SK-N-SH (cell line): ENCODE results near the gene ZNF593OS.

ENCODE experiments used
- CHD2 ChIP-seq: fragments of 150-350 bp; IDR thresholded peaks from 2 replicates; pipeline ENCODE4 v1.6.1; 2018; ENCODE audit warnings: low read length; ENCODE audit not compliant: partially characterized antibody
- EZH2phosphoT487 ChIP-seq: fragments of 200-600 bp; sonication (generic); IDR thresholded peaks from 2 replicates; pipeline ENCODE4 v1.6.1; 2017; ENCODE audit warnings: low read depth, mixed run types, mild to moderate bottlenecking, antibody characterized with exemption, moderate library complexity, borderline replicate concordance
- JUND ChIP-seq: IDR thresholded peaks from 2 replicates; pipeline ENCODE4 v1.4.0; 2012
- TEAD4 ChIP-seq: IDR thresholded peaks from 2 replicates; pipeline ENCODE4 v1.4.0; 2012; ENCODE audit warnings: mild to moderate bottlenecking, borderline replicate concordance; ENCODE audit not compliant: insufficient read depth
- TF ChIP-seq, protein P1 (sequence below): fragments of 200-600 bp; sonication (generic); IDR thresholded peaks from 2 replicates; pipeline ENCODE4 v1.6.1; 2017; ENCODE audit warnings: antibody characterized with exemption, mild to moderate bottlenecking, moderate library complexity
- TF ChIP-seq, protein P2 (sequence below): IDR thresholded peaks from 2 replicates; pipeline ENCODE4 v1.4.0; 2012; ENCODE audit warnings: low read depth, borderline replicate concordance

DNA sequence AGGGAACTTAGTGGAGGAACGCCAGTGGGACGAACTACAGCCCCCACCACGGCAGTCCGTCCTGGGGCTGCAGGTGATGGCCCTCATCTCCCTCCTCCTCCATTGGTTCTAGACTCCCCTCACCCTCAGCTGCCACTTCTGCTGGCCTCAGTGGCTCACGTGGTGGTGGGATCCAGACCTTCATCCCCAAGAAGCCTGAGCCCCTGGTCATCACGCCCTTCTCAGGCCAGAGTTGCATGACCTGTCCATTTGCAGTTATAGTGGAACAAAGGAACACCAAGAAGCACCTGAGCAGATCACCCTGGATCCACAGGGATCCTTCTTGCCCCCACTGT lies 25.7 kb downstream of the ZNF593OS start:
- TF ChIP-seq, protein P1, sequence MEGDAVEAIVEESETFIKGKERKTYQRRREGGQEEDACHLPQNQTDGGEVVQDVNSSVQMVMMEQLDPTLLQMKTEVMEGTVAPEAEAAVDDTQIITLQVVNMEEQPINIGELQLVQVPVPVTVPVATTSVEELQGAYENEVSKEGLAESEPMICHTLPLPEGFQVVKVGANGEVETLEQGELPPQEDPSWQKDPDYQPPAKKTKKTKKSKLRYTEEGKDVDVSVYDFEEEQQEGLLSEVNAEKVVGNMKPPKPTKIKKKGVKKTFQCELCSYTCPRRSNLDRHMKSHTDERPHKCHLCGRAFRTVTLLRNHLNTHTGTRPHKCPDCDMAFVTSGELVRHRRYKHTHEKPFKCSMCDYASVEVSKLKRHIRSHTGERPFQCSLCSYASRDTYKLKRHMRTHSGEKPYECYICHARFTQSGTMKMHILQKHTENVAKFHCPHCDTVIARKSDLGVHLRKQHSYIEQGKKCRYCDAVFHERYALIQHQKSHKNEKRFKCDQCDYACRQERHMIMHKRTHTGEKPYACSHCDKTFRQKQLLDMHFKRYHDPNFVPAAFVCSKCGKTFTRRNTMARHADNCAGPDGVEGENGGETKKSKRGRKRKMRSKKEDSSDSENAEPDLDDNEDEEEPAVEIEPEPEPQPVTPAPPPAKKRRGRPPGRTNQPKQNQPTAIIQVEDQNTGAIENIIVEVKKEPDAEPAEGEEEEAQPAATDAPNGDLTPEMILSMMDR = no peak
- TF ChIP-seq JUND = no peak
- no peak for TF ChIP-seq EZH2phosphoT487
- TF ChIP-seq TEAD4 = no peak
- no peak for TF ChIP-seq CHD2
- TF ChIP-seq, protein P2, sequence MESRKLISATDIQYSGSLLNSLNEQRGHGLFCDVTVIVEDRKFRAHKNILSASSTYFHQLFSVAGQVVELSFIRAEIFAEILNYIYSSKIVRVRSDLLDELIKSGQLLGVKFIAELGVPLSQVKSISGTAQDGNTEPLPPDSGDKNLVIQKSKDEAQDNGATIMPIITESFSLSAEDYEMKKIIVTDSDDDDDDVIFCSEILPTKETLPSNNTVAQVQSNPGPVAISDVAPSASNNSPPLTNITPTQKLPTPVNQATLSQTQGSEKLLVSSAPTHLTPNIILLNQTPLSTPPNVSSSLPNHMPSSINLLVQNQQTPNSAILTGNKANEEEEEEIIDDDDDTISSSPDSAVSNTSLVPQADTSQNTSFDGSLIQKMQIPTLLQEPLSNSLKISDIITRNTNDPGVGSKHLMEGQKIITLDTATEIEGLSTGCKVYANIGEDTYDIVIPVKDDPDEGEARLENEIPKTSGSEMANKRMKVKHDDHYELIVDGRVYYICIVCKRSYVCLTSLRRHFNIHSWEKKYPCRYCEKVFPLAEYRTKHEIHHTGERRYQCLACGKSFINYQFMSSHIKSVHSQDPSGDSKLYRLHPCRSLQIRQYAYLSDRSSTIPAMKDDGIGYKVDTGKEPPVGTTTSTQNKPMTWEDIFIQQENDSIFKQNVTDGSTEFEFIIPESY = no peak
